Ramos (cell line): ENCODE measurements around the gene PRKAB1.

Experiments
- in situ Hi-C: fragments of 300-500 bp; cut with MboI; formaldehyde crosslinking; loops from one replicate; pipeline ENCODE4 v1.14.3; 2022; ENCODE audit warnings: low sequenced_read_pairs; ENCODE audit not compliant: unreplicated experiment

PRKAB1 gene

DNA sequence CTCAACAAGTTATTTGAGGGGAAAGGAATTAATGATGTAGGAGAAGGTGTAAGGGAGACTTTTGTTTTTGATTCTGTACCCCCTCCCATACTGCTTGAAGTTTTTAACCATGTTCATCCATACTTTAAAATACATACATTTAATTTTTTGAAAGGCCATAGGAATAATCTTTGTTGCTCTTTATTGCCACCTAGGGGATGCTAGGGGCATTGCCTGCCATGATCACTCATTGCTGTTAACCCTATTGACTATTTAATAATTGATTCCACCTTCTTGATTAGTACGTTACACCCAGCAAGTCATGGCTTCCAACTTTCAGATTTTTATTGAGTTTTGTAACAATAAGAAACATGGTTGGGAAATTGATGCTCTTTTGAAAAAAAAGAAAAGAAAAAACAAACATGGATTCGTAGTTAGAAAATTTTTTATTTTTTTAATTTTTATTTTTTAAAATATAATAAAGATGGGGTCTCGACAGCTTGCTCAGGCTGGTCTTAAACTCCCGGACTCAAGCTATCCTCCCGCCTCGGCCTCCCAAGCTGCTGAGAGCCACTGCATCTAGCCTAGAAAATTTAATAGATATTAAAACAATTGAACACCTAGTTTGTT, 8.5 kb upstream of the PRKAB1 start:
- in situ Hi-C loops = loop anchor here (10.0 kb wide), 1 partner anchor 225 kb away; no protein-coding TSS in a partner anchor

DNA sequence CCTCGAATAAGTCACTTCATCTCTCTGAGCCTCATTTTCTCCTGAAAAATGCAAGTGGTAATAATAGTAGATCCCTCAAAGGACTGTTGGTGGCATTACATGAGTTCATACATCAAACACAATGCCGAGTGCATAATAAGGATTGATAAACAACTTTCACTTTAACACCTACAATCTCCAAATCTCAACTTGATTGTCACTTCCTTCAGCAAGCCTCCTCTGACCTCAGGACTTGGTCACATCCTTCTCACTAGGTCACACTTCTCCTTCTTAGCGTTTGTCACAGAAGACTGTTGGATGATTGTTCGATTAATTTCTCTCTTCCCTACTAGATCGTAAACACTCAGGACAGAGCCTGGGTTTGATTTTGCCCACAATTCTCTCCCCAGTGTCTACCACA, 7.9 kb upstream of the PRKAB1 start:
- in situ Hi-C loops = no loop called here

DNA sequence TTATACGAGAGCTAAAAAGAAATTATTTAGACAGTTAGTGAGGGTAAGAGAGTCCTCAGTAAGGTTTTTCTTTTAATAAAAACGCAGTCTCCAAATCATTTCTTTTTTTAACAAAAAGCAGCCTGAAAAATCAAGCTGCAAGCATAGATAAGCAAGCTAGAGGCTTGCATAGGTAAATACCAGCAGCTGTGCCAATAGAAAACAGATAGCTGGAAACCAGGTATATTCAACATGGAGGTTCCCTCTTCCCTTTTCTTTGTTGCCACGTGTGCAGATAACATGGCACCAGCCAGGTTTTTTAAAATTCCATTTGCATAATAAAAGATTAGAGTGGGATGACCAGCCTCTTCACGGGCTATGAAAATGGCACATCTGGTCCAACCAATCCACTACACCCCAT, 6.1 kb upstream of the PRKAB1 start:
- in situ Hi-C loops = no loop called here

DNA sequence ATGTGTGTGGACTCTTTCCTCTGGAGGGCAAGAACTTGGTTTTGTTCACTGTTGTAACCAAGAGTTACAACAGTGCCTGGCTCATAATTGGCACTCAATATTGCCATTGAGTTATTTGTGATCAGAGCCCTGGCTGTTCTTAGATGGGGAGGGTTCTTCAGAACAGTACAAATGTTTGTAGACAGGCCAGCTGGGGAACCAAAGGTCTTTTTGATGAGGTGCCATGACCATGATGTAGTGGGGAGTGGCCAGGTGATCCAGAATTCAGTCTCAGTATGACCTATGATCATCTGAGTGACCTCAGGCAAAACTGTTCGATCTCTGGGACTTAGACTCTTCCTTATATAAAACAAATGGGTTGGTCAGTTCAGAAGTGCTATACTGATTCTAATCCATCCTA, 3.3 kb upstream of the PRKAB1 start:
- in situ Hi-C loops = no loop called here

DNA sequence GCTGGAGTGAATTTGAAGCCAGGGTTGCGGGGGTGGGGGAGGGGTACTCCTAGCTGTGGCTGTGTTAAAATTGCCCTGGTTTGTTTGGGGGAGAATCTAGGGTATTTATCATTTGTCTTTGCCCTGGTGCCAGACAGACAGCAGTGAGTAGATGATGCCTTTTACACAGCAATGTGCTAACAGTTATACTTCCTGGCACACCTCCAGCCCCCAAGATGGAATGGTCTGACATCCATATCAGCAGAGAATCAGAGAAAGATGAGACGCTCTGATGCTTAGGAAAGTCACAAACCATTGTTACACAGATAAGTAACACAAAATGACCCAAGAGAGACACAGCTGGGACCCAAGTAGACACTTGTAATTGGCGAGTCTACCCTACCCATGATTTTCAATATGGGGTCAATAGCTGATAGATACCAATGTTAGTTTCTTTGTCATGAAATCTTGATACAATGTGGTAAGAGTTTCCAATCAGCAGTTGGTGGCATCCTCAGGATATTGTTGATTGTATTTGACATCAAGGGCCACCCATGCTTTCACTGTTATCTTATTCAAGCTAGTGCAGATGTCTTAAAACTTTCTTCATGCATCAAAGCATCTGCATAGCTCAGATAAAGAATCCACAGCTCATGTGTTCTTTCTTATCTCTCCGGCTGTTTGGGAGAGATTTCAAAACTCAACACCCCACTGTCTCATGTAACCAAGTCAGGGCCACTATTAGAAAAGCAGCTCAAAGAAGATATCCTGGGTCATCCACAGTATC, 2.6 kb upstream of the PRKAB1 start:
- in situ Hi-C loops = no loop called here

DNA sequence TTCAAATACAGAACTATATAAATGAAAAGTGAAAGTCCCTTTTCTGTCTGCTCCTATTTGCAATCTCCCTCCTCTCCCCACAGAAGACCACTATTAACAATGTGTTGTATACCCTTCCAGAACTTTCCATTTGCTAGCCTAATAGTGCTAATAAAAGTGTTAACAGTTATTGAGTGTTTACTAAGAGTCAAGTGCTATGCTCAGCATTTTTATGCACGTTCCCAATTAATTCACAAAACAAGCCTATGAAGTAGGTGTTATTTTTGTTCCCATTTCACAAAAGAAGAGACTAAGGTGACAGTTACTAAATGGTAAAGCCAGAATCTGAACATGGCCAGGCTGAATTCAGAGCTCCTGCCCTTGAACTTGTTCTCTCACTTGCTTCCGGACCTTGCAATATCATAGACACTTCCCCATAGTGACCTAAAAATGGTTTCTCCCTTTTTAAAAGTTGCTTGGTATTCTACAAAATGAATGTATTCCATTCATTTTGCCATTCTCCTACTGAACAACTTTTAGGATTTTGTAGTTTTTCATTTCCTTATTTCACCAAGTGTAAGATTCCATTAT, 1.6 kb upstream of the PRKAB1 start:
- in situ Hi-C loops = no loop called here

DNA sequence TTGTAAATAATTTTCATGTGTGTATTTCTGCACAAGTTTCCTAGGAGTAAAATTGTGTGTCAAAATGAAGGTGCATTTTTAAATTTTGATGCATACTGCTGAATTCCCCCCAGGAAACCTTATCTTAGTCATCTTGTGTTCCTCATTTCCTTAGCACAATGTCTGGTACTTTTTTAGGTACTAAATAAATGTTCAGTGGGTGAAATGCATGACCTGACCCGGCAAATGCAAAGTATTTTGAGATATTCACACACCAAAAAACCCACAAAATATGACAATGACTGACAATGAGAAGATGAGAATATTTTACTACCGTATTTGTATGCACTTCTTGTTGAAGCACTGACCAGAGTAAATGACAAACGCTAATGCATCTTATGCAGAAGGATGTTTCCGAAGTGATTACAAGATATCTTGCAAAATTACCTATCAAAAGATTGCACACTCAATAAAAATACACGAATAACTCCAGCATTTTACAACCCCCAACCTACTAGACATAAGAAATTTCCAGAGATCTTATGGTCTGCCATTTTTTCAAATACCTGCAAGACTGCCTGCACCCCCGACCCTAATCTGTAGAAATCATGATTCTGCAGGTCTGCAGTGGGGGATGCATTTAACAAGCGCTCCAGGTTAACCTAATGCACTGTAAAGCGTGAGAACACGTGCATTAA, 895 bp upstream of the PRKAB1 start:
- in situ Hi-C loops = no loop called here

DNA sequence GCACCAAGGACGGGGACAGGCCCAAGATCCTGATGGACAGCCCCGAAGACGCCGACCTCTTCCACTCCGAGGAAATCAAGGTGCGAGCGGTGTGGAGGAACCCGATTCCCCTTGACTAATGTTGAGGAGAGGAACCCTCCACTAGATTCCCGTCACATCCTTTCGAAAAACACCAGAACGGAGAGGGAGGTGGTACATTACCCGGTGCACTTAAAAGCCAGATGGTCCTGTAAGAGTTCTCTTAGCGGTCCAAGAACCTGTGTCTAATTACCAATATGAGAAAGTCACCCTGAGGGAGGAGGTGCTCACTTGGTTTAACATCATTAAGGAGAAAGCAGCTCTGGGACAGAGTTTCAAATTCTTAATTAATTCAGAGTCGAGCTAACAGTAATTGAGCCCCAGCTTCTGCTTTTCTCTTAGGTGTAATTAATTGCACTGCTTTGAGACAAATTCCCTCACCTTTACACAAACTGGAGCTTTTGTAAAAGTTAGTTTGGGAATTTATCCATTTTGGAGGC, 450 bp downstream of the PRKAB1 start:
- in situ Hi-C loops = no loop called here

DNA sequence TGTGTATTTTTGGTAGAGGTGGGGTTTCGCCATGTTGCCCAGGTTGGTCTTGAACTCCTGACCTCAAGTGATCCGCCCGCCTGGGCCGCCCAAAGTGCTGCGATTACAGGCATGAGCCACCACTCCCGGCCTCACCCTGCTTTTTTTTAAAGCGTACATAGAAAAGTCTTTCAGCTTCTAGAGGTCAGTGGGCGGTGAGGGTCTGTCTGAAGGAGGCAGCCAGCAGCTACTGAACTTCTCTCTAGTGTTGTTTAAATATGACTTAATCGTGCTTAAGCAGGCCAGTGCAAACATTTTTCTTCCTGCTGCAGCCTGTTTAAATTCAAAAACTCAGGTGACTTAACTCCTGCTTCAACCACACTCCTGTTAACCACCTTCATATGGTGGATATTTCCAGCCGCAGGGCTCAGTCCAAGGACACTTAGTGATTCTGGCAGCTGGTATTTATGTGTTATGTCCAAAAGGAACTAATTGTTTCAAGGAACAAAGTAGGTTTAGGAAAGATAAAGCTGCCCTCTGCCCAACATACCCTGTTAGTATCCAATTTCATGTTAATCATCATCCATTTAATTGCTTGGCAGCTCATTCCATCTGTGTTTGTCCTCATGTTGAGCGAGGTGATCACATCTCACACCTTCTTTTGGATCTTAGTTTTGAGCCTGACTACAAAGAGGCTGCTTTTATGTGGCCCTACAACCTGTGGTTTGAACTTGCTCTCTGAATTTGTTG, 2.0 kb downstream of the PRKAB1 start:
- in situ Hi-C loops = no loop called here

DNA sequence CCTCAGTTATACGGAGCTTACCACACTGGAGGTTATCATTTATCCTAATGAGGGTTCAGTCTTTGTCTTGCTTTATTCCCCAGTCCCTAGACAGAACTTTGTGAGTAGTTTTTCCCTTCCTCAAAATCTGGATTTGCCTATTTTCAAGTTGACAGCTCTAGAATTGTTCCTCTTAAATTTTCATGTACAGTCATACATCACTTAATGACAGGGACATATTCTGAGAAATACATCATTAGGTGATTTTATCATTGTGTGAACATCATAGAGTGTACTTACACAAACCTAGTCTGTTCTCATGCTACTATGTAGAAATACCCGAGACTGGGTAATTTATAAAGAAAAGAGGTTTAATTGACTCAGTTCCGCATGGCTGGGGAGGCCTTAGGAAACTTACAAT, 3.1 kb downstream of the PRKAB1 start:
- in situ Hi-C loops = no loop called here

DNA sequence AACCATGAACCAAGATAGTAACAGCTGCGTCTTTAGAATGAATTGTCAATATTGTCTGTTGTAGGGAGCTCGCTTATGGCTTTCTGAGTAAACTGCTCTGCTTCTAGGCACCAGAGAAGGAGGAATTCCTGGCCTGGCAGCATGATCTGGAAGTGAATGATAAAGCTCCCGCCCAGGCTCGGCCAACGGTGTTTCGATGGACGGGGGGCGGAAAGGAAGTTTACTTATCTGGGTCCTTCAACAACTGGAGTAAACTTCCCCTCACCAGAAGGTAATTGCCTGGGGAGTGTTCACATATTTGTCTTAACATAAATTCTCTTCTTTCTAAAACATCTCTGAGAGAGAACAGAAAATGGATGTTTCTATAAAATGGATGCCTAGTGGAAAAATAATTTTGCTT, 4.3 kb downstream of the PRKAB1 start:
- in situ Hi-C loops = no loop called here

DNA sequence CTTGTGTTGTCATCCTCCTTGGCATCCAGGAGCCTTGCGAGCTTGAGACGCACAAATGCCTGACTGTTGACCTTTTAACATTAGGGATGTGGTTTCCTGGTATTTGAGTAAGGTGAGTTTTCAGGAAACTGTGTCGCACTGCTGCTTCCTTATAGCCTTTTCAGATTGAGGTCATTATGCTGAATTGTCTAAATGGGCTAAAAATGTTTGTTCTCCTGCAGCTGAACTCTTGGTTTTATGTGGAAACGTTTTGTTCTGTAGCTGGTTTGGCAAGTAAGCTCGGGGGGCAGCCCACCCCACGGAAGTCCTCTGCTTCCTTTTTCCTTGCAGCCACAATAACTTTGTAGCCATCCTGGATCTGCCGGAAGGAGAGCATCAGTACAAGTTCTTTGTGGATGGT, 5.7 kb downstream of the PRKAB1 start:
- in situ Hi-C loops = no loop called here

DNA sequence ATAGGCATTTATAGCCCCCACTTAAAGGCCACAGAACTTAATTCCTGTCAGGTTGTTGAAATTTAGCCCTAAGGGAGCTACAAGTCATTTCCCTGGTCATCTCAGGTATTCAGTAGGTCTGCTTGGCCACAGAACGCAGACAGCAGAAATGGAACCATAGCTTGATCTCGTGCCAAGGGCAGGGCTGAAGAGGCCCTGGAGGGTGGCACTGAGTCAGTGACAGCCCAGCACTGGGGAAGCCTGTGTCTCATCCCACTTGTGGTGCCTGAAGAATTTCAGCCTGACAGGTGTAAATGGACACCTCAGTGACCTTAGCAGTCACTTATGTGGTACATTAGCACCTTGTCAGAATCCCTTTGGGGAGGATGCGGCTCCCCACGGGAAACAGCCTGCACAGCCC, 6.6 kb downstream of the PRKAB1 start:
- in situ Hi-C loops = no loop called here

DNA sequence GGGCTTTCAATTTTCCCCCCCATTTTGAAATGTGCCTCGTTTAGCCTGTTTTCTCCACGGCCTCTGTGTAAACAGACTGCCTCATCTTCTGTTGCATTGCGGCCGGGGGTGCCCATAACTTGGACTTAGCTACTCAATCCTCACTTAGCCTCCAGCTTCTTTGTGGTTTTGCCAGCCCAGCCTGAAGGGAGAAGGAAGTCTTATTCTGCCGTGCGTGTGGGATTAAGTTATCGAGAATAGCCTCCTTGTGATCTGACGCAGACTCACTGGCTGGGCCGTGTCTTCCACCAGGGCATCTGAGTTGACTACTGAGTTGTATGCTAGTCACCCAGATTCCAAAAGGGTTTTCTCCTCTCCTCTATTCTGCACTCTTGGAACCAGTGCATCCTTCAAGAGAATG, 8.1 kb downstream of the PRKAB1 start:
- in situ Hi-C loops = loop anchor here (25.0 kb wide), 1 partner anchor 586 kb away; the partner anchor contains the start of gene PXN

DNA sequence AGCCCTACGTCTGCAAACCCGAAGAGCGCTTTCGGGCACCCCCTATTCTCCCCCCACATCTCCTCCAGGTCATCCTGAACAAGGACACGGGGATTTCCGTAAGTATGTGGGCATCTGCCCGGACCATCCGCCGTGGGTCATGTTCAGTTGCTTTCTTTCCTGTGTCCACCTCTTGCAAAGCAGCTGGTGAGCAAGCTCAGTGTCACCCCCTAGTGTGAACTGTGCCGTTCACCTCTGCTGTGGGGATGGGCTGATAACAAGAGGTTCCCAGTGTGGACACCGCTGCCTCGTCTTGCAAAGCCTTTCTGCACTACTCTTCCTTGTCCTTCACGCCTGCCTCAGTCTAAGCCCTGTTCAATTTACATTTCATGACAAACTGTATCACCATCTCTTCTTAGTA, 8.6 kb downstream of the PRKAB1 start:
- in situ Hi-C loops = loop anchor here (25.0 kb wide), 1 partner anchor 586 kb away; the partner anchor contains the start of gene PXN

DNA sequence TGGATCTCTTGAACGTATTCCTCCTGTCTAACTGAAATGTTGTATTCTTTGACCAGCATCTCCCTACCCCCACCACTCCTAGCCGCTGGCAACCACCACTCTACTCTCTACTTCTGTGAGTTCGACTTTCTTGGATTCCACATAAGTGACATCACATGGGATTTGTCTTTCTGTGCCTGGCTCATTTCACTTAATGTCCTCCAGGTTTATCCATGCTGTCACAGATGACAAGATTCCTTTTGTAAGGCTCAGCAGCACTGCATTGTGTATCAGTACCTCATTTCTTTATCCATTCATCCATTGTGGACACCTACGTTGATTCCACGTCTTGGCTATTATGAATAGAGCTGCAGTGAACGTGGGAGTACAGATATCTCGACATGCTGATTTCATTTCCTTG, 10.5 kb downstream of the PRKAB1 start:
- in situ Hi-C loops = loop anchor here (25.0 kb wide), 1 partner anchor 584 kb away; the partner anchor contains the start of gene PXN

DNA sequence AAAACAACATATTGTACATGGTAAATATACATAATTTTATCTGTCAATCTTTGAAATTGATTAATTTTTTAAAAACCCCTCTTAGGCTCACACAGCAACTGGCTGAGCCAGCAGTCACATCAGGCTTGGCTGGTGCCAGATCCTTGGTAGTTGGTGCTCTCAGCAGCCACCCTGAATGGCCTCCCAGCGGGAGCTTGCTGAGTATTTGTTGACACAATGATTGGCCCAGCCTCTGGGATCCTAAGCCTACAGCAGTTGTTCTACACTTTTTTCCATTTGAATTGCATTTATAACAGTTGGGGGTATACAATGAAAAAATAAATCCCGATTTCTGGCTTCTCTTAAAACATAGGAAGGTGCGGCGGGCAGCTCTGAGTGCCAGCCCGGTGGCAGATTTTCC, 11.1 kb downstream of the PRKAB1 start:
- in situ Hi-C loops = loop anchor here (25.0 kb wide), 1 partner anchor 583 kb away; the partner anchor contains the start of gene PXN

DNA sequence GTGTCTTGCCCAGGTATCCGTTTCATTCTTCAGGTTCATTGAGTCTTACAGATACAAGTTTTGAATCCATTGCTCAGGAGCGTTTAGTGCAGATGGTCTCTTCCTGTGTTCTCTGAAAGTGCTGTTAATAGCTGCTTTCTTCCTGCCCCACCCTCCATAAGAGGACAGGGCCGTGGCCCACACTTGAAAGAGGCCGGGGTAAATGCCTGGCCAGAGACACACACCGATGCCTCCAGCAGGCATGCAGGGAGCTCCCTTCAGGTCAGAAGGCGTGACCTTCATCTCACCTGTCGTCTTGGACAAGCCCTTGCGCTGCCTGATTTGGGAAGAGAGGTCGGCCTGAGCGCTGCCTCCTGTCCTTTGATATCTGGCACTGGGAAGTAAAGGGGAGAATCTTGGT, 11.6 kb downstream of the PRKAB1 start:
- in situ Hi-C loops = loop anchor here (25.0 kb wide), 1 partner anchor 583 kb away; the partner anchor contains the start of gene PXN

DNA sequence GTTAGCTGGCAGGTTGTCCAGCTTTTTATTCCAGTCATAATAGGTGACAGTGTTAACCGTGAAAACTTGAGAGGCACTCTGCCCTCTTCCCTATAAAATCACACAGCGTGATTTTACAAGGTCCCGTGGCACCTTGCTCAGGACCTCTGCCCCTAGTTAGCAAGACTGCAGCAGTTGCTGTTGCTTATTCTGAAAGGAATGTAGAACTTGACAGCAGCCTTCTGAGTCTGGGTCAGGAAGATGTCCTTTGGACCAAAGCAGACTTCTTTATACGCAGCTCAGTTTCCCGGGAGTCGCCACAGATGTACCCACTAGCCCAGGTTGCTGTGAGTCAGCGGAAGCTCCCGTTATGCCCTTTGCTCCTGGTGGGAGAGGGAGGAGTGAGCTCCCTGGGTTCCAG, 13.2 kb downstream of the PRKAB1 start:
- in situ Hi-C loops = loop anchor here (25.0 kb wide), 1 partner anchor 581 kb away; the partner anchor contains the start of gene PXN
